ENCODE data around the gene AFDN.

DNA sequence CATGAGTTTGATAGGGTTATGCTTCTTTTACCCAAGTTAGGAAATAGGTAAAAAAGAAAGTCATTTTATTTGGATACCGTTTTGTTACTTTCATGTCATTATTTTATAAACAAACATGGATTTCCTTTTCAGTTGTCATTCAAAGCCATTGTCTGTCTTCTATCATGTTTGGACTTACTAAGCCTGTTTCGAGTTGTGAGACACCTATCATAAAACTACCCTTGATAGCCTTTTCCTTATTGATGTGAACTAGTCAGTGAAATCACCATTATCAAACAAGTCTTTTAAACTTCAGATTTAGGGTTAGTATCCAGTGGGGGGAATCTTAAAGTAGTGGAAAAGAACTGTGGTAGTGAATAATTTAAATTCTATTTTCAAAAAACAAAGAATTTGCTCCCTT is 85.8 kb downstream of the AFDN start:
- TF ChIP-seq, protein P1, sequence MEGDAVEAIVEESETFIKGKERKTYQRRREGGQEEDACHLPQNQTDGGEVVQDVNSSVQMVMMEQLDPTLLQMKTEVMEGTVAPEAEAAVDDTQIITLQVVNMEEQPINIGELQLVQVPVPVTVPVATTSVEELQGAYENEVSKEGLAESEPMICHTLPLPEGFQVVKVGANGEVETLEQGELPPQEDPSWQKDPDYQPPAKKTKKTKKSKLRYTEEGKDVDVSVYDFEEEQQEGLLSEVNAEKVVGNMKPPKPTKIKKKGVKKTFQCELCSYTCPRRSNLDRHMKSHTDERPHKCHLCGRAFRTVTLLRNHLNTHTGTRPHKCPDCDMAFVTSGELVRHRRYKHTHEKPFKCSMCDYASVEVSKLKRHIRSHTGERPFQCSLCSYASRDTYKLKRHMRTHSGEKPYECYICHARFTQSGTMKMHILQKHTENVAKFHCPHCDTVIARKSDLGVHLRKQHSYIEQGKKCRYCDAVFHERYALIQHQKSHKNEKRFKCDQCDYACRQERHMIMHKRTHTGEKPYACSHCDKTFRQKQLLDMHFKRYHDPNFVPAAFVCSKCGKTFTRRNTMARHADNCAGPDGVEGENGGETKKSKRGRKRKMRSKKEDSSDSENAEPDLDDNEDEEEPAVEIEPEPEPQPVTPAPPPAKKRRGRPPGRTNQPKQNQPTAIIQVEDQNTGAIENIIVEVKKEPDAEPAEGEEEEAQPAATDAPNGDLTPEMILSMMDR (conservative IDR thresholded peaks at IDR 0.05), result no peak
- TF ChIP-seq EZH2 (IDR thresholded peaks at IDR 0.05; ENCODE audit: low read depth), result no peak

Measured in PC-9 (cell line).